WI38 (cell line): ENCODE data around the gene BICRAL.
"Not testable (repeated sequence)": the region's sequence is repeated elsewhere in the genome, so short reads cannot be mapped to it uniquely, and the experiment has no call there.

Experiments
- H3K4me3 ChIP-seq: 2 replicates; pipeline ENCODE4 v1.5.1; 2011; ENCODE audit warnings: low read depth, mild to moderate bottlenecking, control low read depth, low read length
- CTCF ChIP-seq: IDR thresholded peaks from 2 replicates; pipeline ENCODE4 v1.5.1; 2012; ENCODE audit warnings: low read depth, mild to moderate bottlenecking, control low read depth, low read length

The BICRAL gene

GRCh38 chr6:42766163-42766670 lies 15.6 kb upstream of the BICRAL start:
- H3K4me3 ChIP-seq = no peak overlapping the region
- TF ChIP-seq CTCF = no peak

- TF ChIP-seq CTCF = no peak
- no peak overlapping the region for H3K4me3 ChIP-seq
Observed at GRCh38 chr6:42769051-42769450, 12.8 kb upstream of the BICRAL start.

- no peak for TF ChIP-seq CTCF
- no peak overlapping the region for H3K4me3 ChIP-seq
Observed at GRCh38 chr6:42769836-42770235, 12.0 kb upstream of the BICRAL start.

- TF ChIP-seq CTCF = no peak
- no peak overlapping the region for H3K4me3 ChIP-seq
Observed at GRCh38 chr6:42771741-42772100, 10.1 kb upstream of the BICRAL start.

- H3K4me3 ChIP-seq = no peak overlapping the region
- no peak for TF ChIP-seq CTCF
Observed at GRCh38 chr6:42774201-42774600, 7.7 kb upstream of the BICRAL start.

- not testable (repeated sequence) for H3K4me3 ChIP-seq
Observed at GRCh38 chr6:42774821-42775487, 6.9 kb upstream of the BICRAL start.

GRCh38 chr6:42777126-42777822 lies 4.6 kb upstream of the BICRAL start:
- no peak overlapping the region for H3K4me3 ChIP-seq
- no peak for TF ChIP-seq CTCF
